HCT116 (cell line): Measurements from ENCODE around the gene ZNF335. TPM values are rescaled to one million over a fixed set of nuclear protein-coding genes. Genes with fewer than 3 reads are reported as not detected.

Source experiments
- ATAC-seq: fragments of 200-7000 bp; cut with Tn5 transposase; 2 replicates; pipeline ENCODE4 v1.9.1; 2020; ENCODE audit warnings: mild to moderate bottlenecking, moderate library complexity
- BruUV-seq: library from RNA; stranded (reverse); fragments of 400-500 nt; replicated peaks from 2 replicates; lab custom pipeline; 2021; lab: Mats Ljungman, UMichigan
- CTCF ChIA-PET: fragments of 300-600 bp; sonication (Branson Sonifier 250); formaldehyde crosslinking; loops from one replicate; lab custom pipeline; 2021; ENCODE audit warnings: antibody characterized with exemption; lab: Charles Lee
- POLR2A ChIA-PET: fragments of 300-600, 350-600 bp; sonication (Branson Sonifier 250); formaldehyde crosslinking; loops from one replicate; lab custom pipeline; 2021; ENCODE audit warnings: antibody characterized with exemption; lab: Charles Lee
- RAD21 ChIA-PET, 2 experiments: fragments of 300-600 bp; sonication (Branson Sonifier 250); formaldehyde crosslinking; loops; one replicate each; lab custom pipeline; 2023; ENCODE audit warnings: low total read pairs in 2 of 2; ENCODE audit not compliant: uncharacterized antibody in 2 of 2, unreplicated experiment in 2 of 2, low non-redundant PET in 1 of 2; lab: Charles Lee
- DNase-seq: peaks from one replicate; pipeline ENCODE4 v3.0.0-alpha.2; 2010; ENCODE audit warnings: low read depth, low spot score
- H2AFZ ChIP-seq: fragments of 200-600 bp; shearing (Covaris generic), sonication (generic); 2 replicates; pipeline ENCODE4 v1.6.1; 2017; ENCODE audit warnings: low read depth, mixed run types, mixed read lengths, antibody characterized with exemption, low read length; ENCODE audit not compliant: poor library complexity, severe bottlenecking
- H3K27ac ChIP-seq: 2 replicates; pipeline ENCODE4 v1.5.1; 2012; ENCODE audit warnings: low read depth, low read length
- H3K27me3 ChIP-seq: fragments of 200-600 bp; sonication (generic); 2 replicates; pipeline ENCODE4 v1.6.1; 2016; ENCODE audit warnings: mixed run types, low read length, mixed read lengths; ENCODE audit not compliant: insufficient read depth
- H3K36me3 ChIP-seq, 2 experiments: fragments of 200-500 bp in 1 of 2; fragments of 200-600 bp in 1 of 2; sonication (Bioruptor generic) in 1 of 2; sonication (generic) in 1 of 2; 2 replicates each; pipeline versions ENCODE4 v1.5.1 to v1.6.1; 2014 to 2016; ENCODE audit warnings: low read length in 2 of 2, inconsistent platforms in 1 of 2, mixed read lengths in 1 of 2, mixed run types in 1 of 2; ENCODE audit not compliant: insufficient read depth in 2 of 2, control insufficient read depth in 1 of 2
- H3K4me1 ChIP-seq, 2 experiments: fragments of 200-600 bp in 1 of 2; sonication (generic) in 1 of 2; 2 replicates each; pipeline versions ENCODE4 v1.5.1 to v1.6.1; 2012 to 2017; ENCODE audit warnings: low read length in 2 of 2, inconsistent platforms in 1 of 2, mild to moderate bottlenecking in 1 of 2, mixed read lengths in 1 of 2, mixed run types in 1 of 2, moderate library complexity in 1 of 2; ENCODE audit not compliant: insufficient read depth in 2 of 2, control insufficient read depth in 1 of 2
- H3K4me2 ChIP-seq: fragments of 200-600 bp; sonication (generic); 2 replicates; pipeline ENCODE4 v1.6.1; 2017; ENCODE audit warnings: mixed run types, low read length, mixed read lengths
- H3K4me3 ChIP-seq, 2 experiments: fragments of 200-600 bp in 1 of 2; sonication (generic) in 1 of 2; replicated peaks in 1 of 2; 2 replicates each; pipeline ENCODE4 v1.5.1; 2011 to 2016; ENCODE audit warnings: low read length in 2 of 2, control low read depth in 1 of 2, low read depth in 1 of 2, mild to moderate bottlenecking in 1 of 2, mixed read lengths in 1 of 2, mixed run types in 1 of 2
- H3K79me2 ChIP-seq: fragments of 200-600 bp; sonication (generic); 2 replicates; pipeline ENCODE4 v1.6.1; 2017; ENCODE audit warnings: mild to moderate bottlenecking, mixed run types, low read length, moderate library complexity, mixed read lengths; ENCODE audit not compliant: insufficient read depth
- H3K9ac ChIP-seq: fragments of 200-600 bp; sonication (generic); 2 replicates; pipeline ENCODE4 v1.6.1; 2016; ENCODE audit warnings: low read length, mixed read lengths
- H3K9me2 ChIP-seq: fragments of 200-600 bp; sonication (generic), shearing (Covaris generic); 2 replicates; pipeline ENCODE4 v1.6.1; 2017; ENCODE audit warnings: mixed run types, mild to moderate bottlenecking, moderate library complexity; ENCODE audit not compliant: insufficient read depth
- H3K9me3 ChIP-seq, 2 experiments: fragments of 200-500 bp in 1 of 2; fragments of 200-600 bp in 1 of 2; sonication (Bioruptor generic) in 1 of 2; sonication (generic) in 1 of 2; 2 replicates each; pipeline ENCODE4 v1.6.1; 2014 to 2017; ENCODE audit warnings: low read length in 2 of 2, mixed read lengths in 2 of 2, inconsistent platforms in 1 of 2, low read depth in 1 of 2, mild to moderate bottlenecking in 1 of 2, mixed run types in 1 of 2, moderate library complexity in 1 of 2; ENCODE audit not compliant: control insufficient read depth in 1 of 2, insufficient read depth in 1 of 2
- H4K20me1 ChIP-seq: fragments of 200-600 bp; sonication (generic), shearing (Covaris generic); 2 replicates; pipeline ENCODE4 v1.6.1; 2017; ENCODE audit warnings: mixed run types, mild to moderate bottlenecking, moderate library complexity; ENCODE audit not compliant: insufficient read depth
- ATF3 ChIP-seq: IDR thresholded peaks from 2 replicates; pipeline ENCODE4 v1.6.1; 2012
- CTCF ChIP-seq, 3 experiments: fragments of 200-600 bp in 1 of 3; sonication (generic) in 1 of 3; IDR thresholded peaks in 2 of 3; conservative IDR thresholded peaks in 1 of 3; 2 replicates each; pipeline ENCODE4 v1.5.1; 2012 to 2017; ENCODE audit warnings: low read depth in 2 of 3, low read length in 2 of 3, antibody characterized with exemption in 1 of 3, borderline replicate concordance in 1 of 3, control low read depth in 1 of 3, mild to moderate bottlenecking in 1 of 3, mixed read lengths in 1 of 3, mixed run types in 1 of 3, moderate library complexity in 1 of 3; ENCODE audit not compliant: insufficient read depth in 1 of 3
- ELF1 ChIP-seq: IDR thresholded peaks from 2 replicates; pipeline ENCODE4 v1.6.1; 2012; ENCODE audit warnings: low read depth, borderline replicate concordance
- MAX ChIP-seq: IDR thresholded peaks from 2 replicates; pipeline ENCODE4 v1.6.1; 2012
- POLR2A ChIP-seq: IDR thresholded peaks from 2 replicates; pipeline ENCODE4 v1.7.0; 2011; ENCODE audit warnings: borderline replicate concordance; ENCODE audit not compliant: insufficient read depth, insufficient read length; ENCODE audit errors: extremely low read depth
- POLR2AphosphoS5 ChIP-seq: IDR thresholded peaks from 2 replicates; pipeline ENCODE4 v1.6.1; 2011; ENCODE audit warnings: mild to moderate bottlenecking, low read depth, low read length, moderate library complexity
- RAD21 ChIP-seq: IDR thresholded peaks from 2 replicates; pipeline ENCODE4 v1.6.1; 2012; ENCODE audit warnings: low read depth, mild to moderate bottlenecking
- ZBTB33 ChIP-seq: IDR thresholded peaks from 2 replicates; pipeline ENCODE4 v1.6.1; 2011; ENCODE audit warnings: mild to moderate bottlenecking, low read length, moderate library complexity; ENCODE audit not compliant: insufficient replicate concordance; ENCODE audit errors: extremely low read depth
- intact Hi-C: fragments of 100-400 bp; cut with micrococcal nuclease; formaldehyde crosslinking; loops from 2 replicates; pipeline ENCODE4 v1.10.0; 2022
- total RNA-seq: library from RNA; stranded (reverse); gene quantifications from one replicate; pipeline ENCODE4 v1.2.1, GENCODE V29; 2021; ENCODE audit not compliant: unreplicated experiment

ZNF335 gene
- total RNA-seq, 1 experiment from 2014 or later, result 20.8 TPM

GRCh38 chr20:45918182-45918737 is 53.7 kb downstream of the ZNF335 start:
- H3K4me3 ChIP-seq, result no peak overlapping the region
- intact Hi-C loops, result no loop called here
- no peaks in the 10 kb centered on the region for H3K36me3 ChIP-seq
- ATAC-seq (no peak), DNase-seq (no peak)
- no peaks in the 10 kb centered on the region for H3K27me3 ChIP-seq
- ChIA-PET POLR2A (no interaction called here), RAD21 (no interaction called here), CTCF (interaction anchor here (1.1 kb wide), 1 partner anchor 15 kb away, joined by 3 read pairs; no protein-coding TSS in a partner anchor)
- H3K9me2 ChIP-seq, result no peaks in the 10 kb centered on the region
- H3K79me2 ChIP-seq, result no peaks in the 10 kb centered on the region
- H3K4me1 ChIP-seq, result no peaks in the 10 kb centered on the region
- BruUV-seq, result no TSS peak
- no peak overlapping the region for H3K27ac ChIP-seq
- no peak overlapping the region for H3K4me2 ChIP-seq
- no peaks in the 10 kb centered on the region for H3K9me3 ChIP-seq
- H2AFZ ChIP-seq, result no peak overlapping the region
- TF ChIP-seq ATF3 (no peak), RAD21 (no peak), POLR2AphosphoS5 (no peak), ELF1 (no peak), POLR2A (no peak), MAX (no peak), ZBTB33 (no peak), CTCF (IDR thresholded peaks at IDR 0.05 in 2 of 3, conservative IDR thresholded peaks at IDR 0.05 in 1 of 3; ENCODE audit: borderline replicate concordance in 1 of 3, insufficient read depth in 1 of 3, low read depth in 2 of 3, low read length in 2 of 3) (no peak)
- no peak overlapping the region for H3K9ac ChIP-seq
- H4K20me1 ChIP-seq, result no peaks in the 10 kb centered on the region
